K562 (cell line): ENCODE data around the gene PPT2. TPM values are rescaled to one million over a fixed set of nuclear protein-coding genes. Genes with fewer than 3 reads are reported as not detected.

Experiments used
- ARID4B ChIP-seq: sonication (generic); formaldehyde crosslinking; IDR thresholded peaks from 2 replicates; pipeline ENCODE4 v1.8.0; 2022; ENCODE audit warnings: mild to moderate bottlenecking, missing genetic modification reagents
- CTBP1 ChIP-seq: fragments of 450-650 bp; IDR thresholded peaks from 2 replicates; pipeline ENCODE4 v1.6.1; 2016; ENCODE audit warnings: borderline replicate concordance
- FUS ChIP-seq: fragments of 200-400 bp; formaldehyde crosslinking; optimal IDR thresholded peaks from 2 replicates; pipeline ENCODE3; 2017; ENCODE audit warnings: low read depth, low read length
- JUN ChIP-seq, 2 experiments: sonication (generic) in 1 of 2; formaldehyde crosslinking in 1 of 2; IDR thresholded peaks; 2 replicates each; pipeline versions ENCODE4 v1.6.1 to v1.8.0; 2012 to 2022; ENCODE audit warnings: borderline replicate concordance in 2 of 2, mild to moderate bottlenecking in 2 of 2, improper control_type of control experiment in 1 of 2, low read depth in 1 of 2, low read length in 1 of 2, missing genetic modification reagents in 1 of 2
- KDM5B ChIP-seq: fragments of 200-600 bp; sonication (generic); IDR thresholded peaks from 2 replicates; pipeline ENCODE4 v1.6.1; 2012; ENCODE audit warnings: low read depth, mild to moderate bottlenecking, moderate library complexity, low read length, control low read depth, inconsistent platforms; ENCODE audit not compliant: insufficient replicate concordance
- LCOR ChIP-seq: sonication (generic); formaldehyde crosslinking; IDR thresholded peaks from 2 replicates; pipeline ENCODE4 v1.8.0; 2022; ENCODE audit warnings: mild to moderate bottlenecking, missing genetic modification reagents
- LEF1 ChIP-seq: fragments of 450-650 bp; IDR thresholded peaks from 2 replicates; pipeline ENCODE4 v1.6.1; 2016; ENCODE audit warnings: mild to moderate bottlenecking
- NFXL1 ChIP-seq: fragments of 450-650 bp; formaldehyde crosslinking; IDR thresholded peaks from 2 replicates; pipeline ENCODE4 v1.4.0; 2021; ENCODE audit warnings: mild to moderate bottlenecking
- NR2F6 ChIP-seq: fragments of 450-650 bp; formaldehyde crosslinking; IDR thresholded peaks from 2 replicates; pipeline ENCODE4 v1.4.0; 2020; ENCODE audit warnings: mild to moderate bottlenecking
- SAP30 ChIP-seq: fragments of 200-600 bp; sonication (generic); IDR thresholded peaks from 2 replicates; pipeline ENCODE4 v1.6.1; 2012; ENCODE audit warnings: borderline replicate concordance, low read depth, mild to moderate bottlenecking, moderate library complexity, low read length, control low read depth, inconsistent platforms; ENCODE audit not compliant: insufficient read depth, poor library complexity, severe bottlenecking
- TAF1 ChIP-seq: IDR thresholded peaks from 2 replicates; pipeline ENCODE4 v1.6.1; 2011; ENCODE audit warnings: mild to moderate bottlenecking, low read length, moderate library complexity; ENCODE audit not compliant: insufficient read depth, control insufficient read depth, severe bottlenecking; ENCODE audit errors: extremely low read depth
- THRA ChIP-seq: fragments of 450-650 bp; IDR thresholded peaks from 2 replicates; pipeline ENCODE4 v1.6.1; 2017; ENCODE audit warnings: mild to moderate bottlenecking, moderate library complexity
- TSC22D4 ChIP-seq: fragments of 450-650 bp; IDR thresholded peaks from 2 replicates; pipeline ENCODE4 v1.6.1; 2016; ENCODE audit warnings: missing genetic modification characterization, missing biosample characterization, control low read depth
- ZBTB33 ChIP-seq: sonication (generic); formaldehyde crosslinking; IDR thresholded peaks from 2 replicates; pipeline ENCODE4 v1.8.1; 2023; ENCODE audit warnings: mild to moderate bottlenecking, missing genetic modification reagents
- ZBTB5 ChIP-seq: fragments of 450-650 bp; IDR thresholded peaks from 2 replicates; pipeline ENCODE4 v1.6.1; 2017; ENCODE audit warnings: antibody characterized with exemption
- ZNF224 ChIP-seq: sonication (generic); formaldehyde crosslinking; IDR thresholded peaks from 2 replicates; pipeline ENCODE4 v1.8.0; 2022; ENCODE audit warnings: mild to moderate bottlenecking, missing genetic modification reagents
- ZNF24 ChIP-seq: fragments of 450-650 bp; IDR thresholded peaks from 2 replicates; pipeline ENCODE4 v1.6.1; 2016
- polyA plus RNA-seq, 8 experiments: library from polyadenylated mRNA; depleted of rRNA in 4 of 8; stranded (reverse) in 5 of 8; unstranded in 3 of 8; fragments of >200 nt; fragmentation: Nextera tagmentation in 2 of 8; fragmentation: Illumina TruSeq in 1 of 8; extraction: Ambion mirVana in 2 of 8; extraction: Trizol in 1 of 8; gene quantifications; 2 replicates each; pipeline versions ENCODE4 v1.2.1 to v1.2.3, GENCODE V29; 2011 to 2014; ENCODE audit warnings: inconsistent platforms in 1 of 8, missing spikeins in 1 of 8
- total RNA-seq, 7 experiments: library from RNA; depleted of rRNA in 6 of 7; stranded (reverse); fragments of >200 nt in 6 of 7; fragmentation: Illumina TruSeq in 2 of 7; extraction: Trizol in 2 of 7; gene quantifications; 2 replicates each; pipeline versions ENCODE4 v1.2.1 to v1.2.3, GENCODE V29; 2011 to 2021; ENCODE audit warnings: low replicate concordance in 1 of 7

Gene PPT2
- total and polyA plus RNA-seq, 9 of the 15 experiments (the other 6 are each of a cell fraction or from before 2014, with no cell fraction given), result 27.4 to 98.8 (median 69.9) TPM

GRCh38 chr6:32195902-32196681 is 42.2 kb downstream of the PPT2 start (continued):
- TF ChIP-seq ARID4B (CRISPR knock-in tag), result peak; percentile 85
- TF ChIP-seq NFXL1, result no peak
- TF ChIP-seq TAF1, result peak; percentile 74
- TF ChIP-seq CTBP1, result no peak; the same call in 1 of the 2 replicates
- TF ChIP-seq KDM5B, result peak; percentile 75
- TF ChIP-seq ZNF224 (CRISPR knock-in tag), result peak; percentile 10; the same call in 1 of the 2 replicates
- TF ChIP-seq LEF1, result no peak; the same call in 1 of the 2 replicates
- TF ChIP-seq ZNF24, result no peak
- TF ChIP-seq NR2F6, result peak; percentile 38; the same call in 1 of the 2 replicates
- TF ChIP-seq ZBTB33 (CRISPR knock-in tag), result no peak; the same call in 1 of the 2 replicates
- no peak for TF ChIP-seq SAP30
- TF ChIP-seq JUN (IDR thresholded peaks at IDR 0.05; ENCODE audit: borderline replicate concordance, low read depth, low read length), result peak; percentile 86
- peak; percentile 89 for TF ChIP-seq JUN (CRISPR knock-in tag; IDR thresholded peaks at IDR 0.05; ENCODE audit: borderline replicate concordance)
- no peak for TF ChIP-seq ZBTB5
- TF ChIP-seq TSC22D4 (tag), result no peak
- TF ChIP-seq THRA, result no peak
- no peak for TF ChIP-seq LCOR
- TF ChIP-seq FUS, result no peak
